ENCODE data around the gene HOTAIR. TPM values are rescaled to one million over a fixed set of nuclear protein-coding genes. Genes with fewer than 3 reads are reported as not detected.
A peak's percentile ranks its signal among the peaks of the same experiment; 100 is the strongest.

The HOTAIR gene
- total and polyA plus RNA-seq, 4 donors: 9.7 TPM; not detected in 3

DNA sequence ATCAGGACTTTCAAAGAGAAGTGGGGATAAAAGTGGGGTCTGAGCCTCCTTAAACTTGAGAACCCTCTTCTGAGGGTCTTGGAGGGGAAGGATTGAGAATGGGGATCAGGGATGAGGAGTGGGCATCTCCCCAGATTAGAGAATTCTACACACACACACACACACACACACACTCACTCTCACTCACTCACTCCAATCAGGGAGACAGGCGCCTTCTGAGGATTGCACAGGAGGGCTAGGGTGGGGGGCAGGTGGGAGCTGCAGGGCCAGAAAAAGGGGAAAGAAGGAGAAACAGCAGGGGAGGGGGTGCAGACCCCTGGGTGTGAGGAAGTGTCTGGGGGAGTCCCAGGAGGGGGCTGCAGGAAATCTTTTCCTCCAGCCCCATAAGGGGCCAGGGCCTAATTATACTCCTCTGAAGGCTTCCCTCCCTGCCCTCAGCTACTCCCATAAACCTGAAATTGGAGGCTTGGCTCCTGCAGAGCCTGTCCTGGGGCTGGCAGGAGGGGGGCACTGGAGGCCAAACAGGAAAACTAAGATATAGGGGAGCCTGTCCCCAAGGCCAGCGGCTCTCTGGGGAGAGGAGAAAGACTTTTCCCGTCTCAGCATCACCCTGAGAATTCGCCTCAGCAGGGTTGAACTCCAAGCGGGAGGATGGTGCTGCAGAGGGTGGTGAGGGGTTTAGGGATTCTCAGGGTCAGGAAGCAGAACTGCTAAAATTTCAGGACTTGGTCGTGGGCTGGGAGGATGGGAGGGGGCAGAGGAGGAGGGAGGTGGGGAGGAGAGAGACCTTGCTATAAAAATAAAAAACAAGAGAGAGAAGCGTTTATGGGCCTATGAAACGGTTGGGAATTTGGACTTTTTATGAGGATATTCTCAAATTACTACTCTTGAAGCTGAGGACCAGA, 26.8 kb upstream of the HOTAIR start:
- peak in 1 of 2 donors; percentile 20 for DNase-seq
- Histone ChIP-seq H3K9me3 (ENCODE audit: control insufficient read depth, low read length) (no peaks in the 10 kb centered on the region), H3K27ac (ENCODE audit: low read depth in 1 of 2, low read length in 2 of 2) (no peak overlapping the region), H3K36me3 (ENCODE audit: control insufficient read depth in 1 of 2, insufficient read depth in 2 of 2, low read length in 1 of 2) (no peaks in the 10 kb centered on the region), H3K27me3 (ENCODE audit: control insufficient read depth in 1 of 2, insufficient read depth in 2 of 2, low read length in 1 of 2) (no peaks in the 10 kb centered on the region), H3K4me3 (ENCODE audit: low read length in 2 of 2) (no peak overlapping the region), H3K4me1 (ENCODE audit: control insufficient read depth in 1 of 2, insufficient read depth in 2 of 2, low read length in 2 of 2) (no peaks in the 10 kb centered on the region)
- ATAC-seq (ENCODE audit: low FRiP score): no peak
- intact Hi-C loops (cut with DNase I): no loop called here
- 74 to 76% methylated on average over 8 of the region's 8 CpGs for WGBS, 2 donors

DNA sequence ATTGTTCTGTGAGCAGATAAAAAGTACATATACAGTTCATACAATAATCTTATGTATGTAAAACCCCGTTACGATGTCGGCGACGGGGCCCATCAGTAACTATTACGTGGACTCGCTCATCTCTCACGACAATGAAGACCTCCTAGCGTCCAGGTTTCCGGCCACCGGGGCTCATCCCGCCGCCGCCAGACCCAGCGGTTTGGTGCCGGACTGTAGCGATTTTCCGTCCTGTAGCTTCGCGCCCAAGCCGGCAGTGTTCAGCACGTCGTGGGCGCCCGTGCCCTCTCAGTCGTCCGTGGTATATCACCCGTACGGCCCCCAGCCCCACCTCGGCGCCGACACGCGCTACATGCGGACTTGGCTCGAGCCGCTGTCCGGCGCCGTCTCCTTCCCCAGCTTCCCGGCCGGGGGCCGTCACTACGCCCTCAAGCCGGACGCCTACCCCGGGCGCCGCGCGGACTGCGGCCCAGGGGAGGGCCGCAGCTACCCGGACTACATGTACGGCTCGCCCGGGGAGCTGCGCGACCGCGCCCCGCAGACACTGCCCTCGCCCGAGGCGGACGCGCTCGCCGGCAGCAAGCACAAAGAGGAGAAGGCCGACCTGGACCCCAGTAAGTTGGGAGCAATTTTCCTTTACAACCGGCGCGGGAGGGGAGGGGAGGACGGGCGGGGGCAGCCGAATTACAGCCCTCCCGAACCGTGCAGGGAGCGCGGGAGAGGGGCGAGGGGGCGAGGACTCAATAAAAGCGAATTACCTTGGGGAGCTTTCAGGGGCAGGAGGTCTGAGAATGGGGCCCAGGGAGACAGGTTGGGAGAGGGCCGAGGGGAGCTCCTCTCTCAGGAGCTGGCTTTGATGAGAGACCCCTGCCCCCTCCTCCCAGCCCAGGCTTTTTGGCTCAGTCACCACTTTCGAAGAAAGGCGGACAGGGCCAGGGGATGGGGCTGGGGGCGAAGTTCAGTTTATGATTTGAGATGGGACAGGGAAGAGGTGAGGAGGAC, 25.7 kb upstream of the HOTAIR start, which contains the start of gene HOXC9:
HOXC9 (plus strand) TSS at position 46 of the 999 bp plus-strand sequence; CDS start at position 74, 28 bp downstream.
- DNase-seq (peak; percentile 51 to 85), ATAC-seq (ENCODE audit: low FRiP score) (peak; percentile 20)
- no peaks in the 10 kb centered on the region for H3K27me3 ChIP-seq (ENCODE audit: control insufficient read depth in 1 of 2, insufficient read depth in 2 of 2, low read length in 1 of 2)
- WGBS, 2 donors: 7% methylated on average over 82 to 87 of the region's 87 CpGs
- H3K4me1 ChIP-seq (ENCODE audit: control insufficient read depth in 1 of 2, insufficient read depth in 2 of 2, low read length in 2 of 2): no peaks in the 10 kb centered on the region
- intact Hi-C loops (cut with DNase I): no loop called here
- no peak within 1 kb of the TSS for H3K27ac ChIP-seq (ENCODE audit: low read depth in 1 of 2, low read length in 2 of 2)
- H3K36me3 ChIP-seq (ENCODE audit: control insufficient read depth in 1 of 2, insufficient read depth in 2 of 2, low read length in 1 of 2): no peaks in the 10 kb centered on the region
- H3K4me3 ChIP-seq (ENCODE audit: low read length in 2 of 2): peak within 1 kb of the TSS; percentile 7 to 16
- no peaks in the 10 kb centered on the region for H3K9me3 ChIP-seq (ENCODE audit: control insufficient read depth, low read length)

DNA sequence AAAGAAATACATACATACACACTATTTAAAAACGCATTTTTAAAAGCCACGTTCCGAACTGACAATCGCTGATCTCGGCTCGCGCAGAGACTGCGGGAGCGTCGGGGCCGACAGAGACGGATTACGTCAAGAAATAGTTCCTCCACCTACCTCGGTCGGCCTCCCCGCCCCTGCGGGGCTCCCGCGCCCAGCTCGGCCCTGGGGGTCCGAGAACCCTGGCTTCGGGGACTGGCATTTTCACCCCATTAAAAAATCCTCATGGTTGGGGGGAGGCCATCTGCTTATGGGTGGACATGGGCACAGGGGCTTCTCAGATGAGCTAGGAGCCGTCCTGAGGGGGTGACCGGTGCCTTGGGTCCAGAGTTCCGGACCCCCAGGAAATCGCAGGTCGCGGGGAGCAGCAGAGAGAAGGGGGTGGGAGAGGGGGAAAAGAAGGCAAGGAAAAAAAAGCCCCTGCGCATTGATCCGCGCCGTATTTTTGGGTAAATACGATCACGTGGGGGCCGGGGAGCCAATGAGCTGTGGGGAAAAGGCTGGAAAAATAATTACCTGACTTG, 24.9 kb upstream of the HOTAIR start:
- no peaks in the 10 kb centered on the region for H3K9me3 ChIP-seq (ENCODE audit: control insufficient read depth, low read length)
- 3% methylated on average over 35 of the region's 35 CpGs for WGBS, 2 donors
- no peak overlapping the region for H3K27ac ChIP-seq (ENCODE audit: low read depth in 1 of 2, low read length in 2 of 2)
- peak overlapping the region; percentile 7 to 16 for H3K4me3 ChIP-seq (ENCODE audit: low read length in 2 of 2)
- ATAC-seq (ENCODE audit: low FRiP score): peak; percentile 55
- H3K4me1 ChIP-seq (ENCODE audit: control insufficient read depth in 1 of 2, insufficient read depth in 2 of 2, low read length in 2 of 2): no peaks in the 10 kb centered on the region
- no peaks in the 10 kb centered on the region for H3K36me3 ChIP-seq (ENCODE audit: control insufficient read depth in 1 of 2, insufficient read depth in 2 of 2, low read length in 1 of 2)
- intact Hi-C loops (cut with DNase I): no loop called here
- DNase-seq: peak; percentile 63 to 90
- no peaks in the 10 kb centered on the region for H3K27me3 ChIP-seq (ENCODE audit: control insufficient read depth in 1 of 2, insufficient read depth in 2 of 2, low read length in 1 of 2)

DNA sequence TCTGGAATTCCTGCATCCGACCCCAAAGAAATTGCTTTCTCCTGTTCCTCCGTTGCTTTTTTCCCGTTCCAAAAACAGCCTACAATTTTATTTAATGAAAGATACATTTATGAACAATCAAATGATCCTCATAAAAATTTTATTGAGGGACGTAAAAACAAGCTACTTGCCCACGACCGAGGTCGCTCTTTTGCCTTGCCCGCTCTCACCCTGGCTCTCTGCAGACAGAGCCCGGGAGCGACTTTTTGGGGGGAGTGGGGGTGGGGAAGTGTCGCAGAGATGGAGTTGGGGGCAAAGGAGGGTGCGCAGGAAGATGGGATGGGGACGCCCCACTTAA, 24.1 kb upstream of the HOTAIR start:
- ATAC-seq (ENCODE audit: low FRiP score) (no peak), DNase-seq (no peak)
- intact Hi-C loops (cut with DNase I): no loop called here
- no peaks in the 10 kb centered on the region for H3K36me3 ChIP-seq (ENCODE audit: control insufficient read depth in 1 of 2, insufficient read depth in 2 of 2, low read length in 1 of 2)
- 19% methylated on average over 13 of the region's 13 CpGs for WGBS, 2 donors
- no peak overlapping the region for H3K4me3 ChIP-seq (ENCODE audit: low read length in 2 of 2)
- no peaks in the 10 kb centered on the region for H3K4me1 ChIP-seq (ENCODE audit: control insufficient read depth in 1 of 2, insufficient read depth in 2 of 2, low read length in 2 of 2)
- H3K27me3 ChIP-seq (ENCODE audit: control insufficient read depth in 1 of 2, insufficient read depth in 2 of 2, low read length in 1 of 2): no peaks in the 10 kb centered on the region
- no peak overlapping the region for H3K27ac ChIP-seq (ENCODE audit: low read depth in 1 of 2, low read length in 2 of 2)
- no peaks in the 10 kb centered on the region for H3K9me3 ChIP-seq (ENCODE audit: control insufficient read depth, low read length)

DNA sequence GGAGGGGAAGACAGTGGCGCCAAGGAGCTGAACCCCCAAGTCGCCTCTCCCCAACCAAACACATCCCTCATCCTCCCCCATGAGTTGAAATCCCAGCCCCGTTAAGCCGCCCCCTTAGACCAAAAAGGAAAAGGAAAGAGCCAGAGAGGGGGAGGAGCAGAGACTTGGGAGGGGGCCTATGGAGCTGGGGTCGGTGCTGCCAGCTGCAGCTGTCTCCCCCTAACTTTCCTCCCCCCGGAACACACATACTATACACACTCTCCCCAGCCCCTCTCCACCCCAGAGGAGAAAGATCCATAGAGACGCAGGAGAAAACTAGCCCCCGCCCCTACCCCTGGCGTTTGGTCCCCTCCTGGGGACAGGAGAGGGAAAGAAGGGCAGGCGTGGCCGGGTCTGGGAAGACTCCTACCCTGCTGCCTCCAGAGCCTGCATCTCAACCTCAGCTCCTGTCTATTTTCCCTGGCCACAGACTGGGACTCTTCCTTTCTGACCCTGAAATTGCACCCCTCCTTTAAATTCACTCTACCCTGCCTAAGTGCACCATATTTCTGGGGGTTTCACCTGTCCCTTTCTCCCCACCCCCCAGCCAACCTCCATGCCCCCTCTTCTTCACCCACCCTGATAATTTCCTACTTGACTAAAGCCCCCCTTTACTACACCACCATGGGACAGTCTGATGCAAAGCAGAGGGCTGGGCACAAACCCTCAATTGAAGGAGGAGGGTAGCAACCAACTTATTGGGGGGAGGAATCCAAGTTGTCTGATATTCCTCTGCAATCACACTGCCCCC, 23.6 kb upstream of the HOTAIR start:
- H3K27me3 ChIP-seq (ENCODE audit: control insufficient read depth in 1 of 2, insufficient read depth in 2 of 2, low read length in 1 of 2): no peaks in the 10 kb centered on the region
- H3K27ac ChIP-seq (ENCODE audit: low read depth in 1 of 2, low read length in 2 of 2): no peak overlapping the region
- no peaks in the 10 kb centered on the region for H3K36me3 ChIP-seq (ENCODE audit: control insufficient read depth in 1 of 2, insufficient read depth in 2 of 2, low read length in 1 of 2)
- DNase-seq (no peak), ATAC-seq (ENCODE audit: low FRiP score) (no peak)
- intact Hi-C loops (cut with DNase I): no loop called here
- H3K4me3 ChIP-seq (ENCODE audit: low read length in 2 of 2): no peak overlapping the region
- no peaks in the 10 kb centered on the region for H3K9me3 ChIP-seq (ENCODE audit: control insufficient read depth, low read length)
- no peaks in the 10 kb centered on the region for H3K4me1 ChIP-seq (ENCODE audit: control insufficient read depth in 1 of 2, insufficient read depth in 2 of 2, low read length in 2 of 2)
- WGBS, 2 donors: 44 to 53% methylated on average over 11 of the region's 11 CpGs

DNA sequence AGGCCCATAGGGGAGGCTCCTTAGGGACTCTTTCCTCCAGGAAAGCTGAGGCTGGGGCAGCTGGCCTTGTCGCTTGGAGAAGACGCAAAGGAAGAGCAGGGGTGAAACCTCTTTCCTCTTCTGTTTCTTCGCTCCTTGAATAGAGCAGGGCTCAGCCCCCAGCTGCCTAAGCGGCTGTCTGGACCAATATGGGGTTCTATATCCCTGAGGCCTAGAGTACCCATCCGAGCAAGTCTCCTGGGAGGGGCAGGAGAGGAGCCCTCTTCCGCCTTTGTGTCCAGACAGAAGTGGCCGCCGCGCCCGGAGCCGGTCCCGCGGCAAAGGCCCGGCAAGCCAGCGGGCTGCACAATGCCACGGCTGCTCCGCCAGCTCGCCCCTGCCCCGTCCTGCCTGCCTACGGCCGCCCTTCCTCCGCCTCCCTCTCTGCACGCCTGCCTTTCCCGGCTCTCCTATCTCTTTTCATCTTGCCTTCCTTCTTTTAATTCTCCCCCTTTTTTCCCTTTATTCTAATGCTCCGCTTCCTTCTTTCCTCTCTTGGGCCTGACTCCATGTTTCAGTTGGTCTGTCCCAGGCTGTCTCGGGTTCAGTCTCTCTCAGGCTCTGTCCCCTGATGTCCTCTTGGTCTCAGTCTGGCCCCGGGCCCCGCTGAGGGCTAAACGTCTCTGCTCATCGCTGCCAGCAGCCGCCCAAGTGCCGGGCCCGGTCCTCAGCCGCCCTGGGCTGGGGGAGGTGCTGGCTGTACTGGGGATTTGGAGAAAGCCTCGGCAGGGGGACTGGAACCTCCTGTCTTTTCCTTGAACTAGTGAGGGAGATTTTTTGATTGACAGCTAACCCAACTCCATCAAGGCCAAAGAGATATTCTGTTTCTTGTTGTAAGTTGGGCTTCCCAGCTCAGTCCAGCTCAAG, 22.7 kb upstream of the HOTAIR start:
- no peaks in the 10 kb centered on the region for H3K9me3 ChIP-seq (ENCODE audit: control insufficient read depth, low read length)
- intact Hi-C loops (cut with DNase I): no loop called here
- ATAC-seq (ENCODE audit: low FRiP score): no peak
- no peaks in the 10 kb centered on the region for H3K27me3 ChIP-seq (ENCODE audit: control insufficient read depth in 1 of 2, insufficient read depth in 2 of 2, low read length in 1 of 2)
- no peaks in the 10 kb centered on the region for H3K4me1 ChIP-seq (ENCODE audit: control insufficient read depth in 1 of 2, insufficient read depth in 2 of 2, low read length in 2 of 2)
- no peaks in the 10 kb centered on the region for H3K36me3 ChIP-seq (ENCODE audit: control insufficient read depth in 1 of 2, insufficient read depth in 2 of 2, low read length in 1 of 2)
- DNase-seq: peak in 1 of 2 donors; percentile 82
- 61 to 66% methylated on average over 29 to 35 of the region's 35 CpGs for WGBS, 2 donors
- H3K27ac ChIP-seq (ENCODE audit: low read depth in 1 of 2, low read length in 2 of 2): no peak overlapping the region
- no peak overlapping the region for H3K4me3 ChIP-seq (ENCODE audit: low read length in 2 of 2)

DNA sequence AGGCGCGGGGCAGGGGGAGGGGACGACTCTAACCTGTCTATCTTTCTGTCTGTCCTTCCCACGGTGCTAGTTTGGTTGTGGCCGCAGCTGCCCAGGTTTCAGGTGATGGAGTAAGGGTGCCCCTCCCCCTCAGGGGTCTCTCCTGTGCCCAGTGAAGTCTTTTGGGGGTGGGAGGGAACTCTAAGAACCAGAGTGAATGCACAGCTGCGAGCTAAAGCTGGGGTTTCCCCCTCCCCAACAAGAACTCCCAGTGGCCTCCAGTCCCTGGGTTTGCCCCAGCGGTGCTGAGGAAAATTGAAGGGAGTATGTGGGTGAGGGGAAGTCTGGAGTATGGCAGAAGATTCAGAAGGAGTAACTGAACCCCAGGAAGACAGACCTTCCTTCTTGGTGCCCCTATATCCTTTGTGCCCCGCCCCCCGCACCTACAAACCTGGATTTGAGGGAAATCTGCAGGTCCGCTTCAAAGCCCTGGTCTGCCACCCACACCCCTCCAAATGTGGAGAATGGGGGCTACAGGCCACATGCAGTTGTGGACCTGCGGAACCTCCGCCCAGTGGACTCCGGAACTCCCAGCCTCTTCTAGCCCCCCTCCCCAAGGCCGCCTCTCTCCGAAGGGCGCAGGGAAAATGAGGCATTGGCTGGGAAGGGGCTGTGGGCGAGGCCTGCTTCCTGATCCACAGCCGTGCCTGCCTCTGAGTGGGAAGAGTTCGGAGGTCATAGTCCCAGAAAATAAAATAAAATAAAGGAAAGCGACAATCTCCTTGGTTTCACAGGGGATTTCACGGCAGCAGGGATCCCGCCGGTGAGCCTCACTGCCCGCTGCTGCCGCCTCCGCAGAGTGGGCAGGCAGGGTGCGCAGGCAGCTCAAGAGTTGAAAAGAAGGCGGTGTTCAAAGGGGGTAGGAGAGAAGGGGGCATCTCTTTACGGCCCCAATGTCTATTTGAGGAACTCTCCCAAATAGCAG, 21.8 kb upstream of the HOTAIR start:
- 84 to 91% methylated on average over 29 of the region's 29 CpGs for WGBS, 2 donors

More for the DNA sequence above, 21.8 kb upstream of the HOTAIR start:
- no peak overlapping the region for H3K27ac ChIP-seq (ENCODE audit: low read depth in 1 of 2, low read length in 2 of 2)
- peaks cover 0 to 2% of the 10 kb centered on the region in 2 donors for H3K27me3 ChIP-seq (ENCODE audit: control insufficient read depth in 1 of 2, insufficient read depth in 2 of 2, low read length in 1 of 2)
- no peak for ATAC-seq (ENCODE audit: low FRiP score)
- no peaks in the 10 kb centered on the region for H3K9me3 ChIP-seq (ENCODE audit: control insufficient read depth, low read length)
- no peaks in the 10 kb centered on the region for H3K36me3 ChIP-seq (ENCODE audit: control insufficient read depth in 1 of 2, insufficient read depth in 2 of 2, low read length in 1 of 2)
- intact Hi-C loops (cut with DNase I): no loop called here
- H3K4me1 ChIP-seq (ENCODE audit: control insufficient read depth in 1 of 2, insufficient read depth in 2 of 2, low read length in 2 of 2): no peaks in the 10 kb centered on the region
- no peak for DNase-seq
- H3K4me3 ChIP-seq (ENCODE audit: low read length in 2 of 2): no peak overlapping the region

Measured in aorta (tissue), 5 donors.